SK-N-SH (cell line): Measurements from ENCODE around the gene THSD7B. TPM values are rescaled to one million over a fixed set of nuclear protein-coding genes. Genes with fewer than 3 reads are reported as not detected.

ENCODE experiments used
- CTCF ChIA-PET: fragments of 300-600, 350-600 bp; formaldehyde crosslinking; extraction: SDS; loops from one replicate; lab custom pipeline; 2021; lab: Yijun Ruan, JAX
- POLR2A ChIA-PET: fragments of 350-600 bp; sonication (Branson Sonifier 250); formaldehyde crosslinking; extraction: SDS; loops from one replicate; lab custom pipeline; 2020; ENCODE audit warnings: antibody characterized with exemption, inconsistent platforms; lab: Yijun Ruan, JAX
- DNase-seq: peaks from one replicate; pipeline ENCODE4 v3.0.0; 2012
- H2AFZ ChIP-seq: fragments of 200-600 bp; sonication (generic); 2 replicates; pipeline ENCODE4 v1.8.1; 2016; ENCODE audit warnings: antibody characterized with exemption, mild to moderate bottlenecking, low read depth
- H3F3A ChIP-seq: fragments of 200-600 bp; sonication (generic); replicated peaks from 2 replicates; pipeline ENCODE3; 2016; ENCODE audit warnings: antibody characterized with exemption, mild to moderate bottlenecking; ENCODE audit not compliant: insufficient read depth
- H3K27ac ChIP-seq, 2 experiments: fragments of 200-500 bp in 1 of 2; fragments of 200-600 bp in 1 of 2; sonication (Bioruptor generic) in 1 of 2; sonication (generic), shearing (Covaris generic) in 1 of 2; 2 replicates each; pipeline versions ENCODE4 v1.5.1 to v1.6.1; 2014 to 2016; ENCODE audit warnings: low read depth in 2 of 2, inconsistent platforms in 1 of 2, low read length in 1 of 2, mild to moderate bottlenecking in 1 of 2, mixed read lengths in 1 of 2
- H3K27me3 ChIP-seq: fragments of 200-600 bp; sonication (generic), shearing (Covaris generic); 2 replicates; pipeline ENCODE4 v1.6.1; 2016; ENCODE audit warnings: mixed run types; ENCODE audit not compliant: insufficient read depth
- H3K36me3 ChIP-seq, 2 experiments: fragments of 200-500 bp in 1 of 2; fragments of 200-600 bp in 1 of 2; sonication (Bioruptor generic) in 1 of 2; sonication (generic) in 1 of 2; replicated peaks in 1 of 2; 2 replicates each; pipeline versions ENCODE3 to v1.5.1; 2014 to 2016; ENCODE audit warnings: low read length in 1 of 2, mild to moderate bottlenecking in 1 of 2; ENCODE audit not compliant: insufficient read depth in 2 of 2, control insufficient read depth in 1 of 2
- H3K4me1 ChIP-seq, 2 experiments: fragments of 200-500 bp in 1 of 2; fragments of 200-600 bp in 1 of 2; sonication (Bioruptor generic) in 1 of 2; sonication (generic), shearing (Covaris generic) in 1 of 2; 2 replicates each; pipeline versions ENCODE4 v1.5.1 to v1.6.1; 2014 to 2016; ENCODE audit warnings: low read depth in 1 of 2, low read length in 1 of 2, mixed run types in 1 of 2; ENCODE audit not compliant: insufficient read depth in 2 of 2, control insufficient read depth in 1 of 2
- H3K4me2 ChIP-seq: fragments of 200-600 bp; sonication (generic), shearing (Covaris generic); 2 replicates; pipeline ENCODE4 v1.6.1; 2017; ENCODE audit warnings: mixed run types
- H3K4me3 ChIP-seq, 2 experiments: fragments of 200-500 bp in 1 of 2; fragments of 200-600 bp in 1 of 2; sonication (Bioruptor generic) in 1 of 2; sonication (generic), shearing (Covaris generic) in 1 of 2; 2 replicates each; pipeline versions ENCODE4 v1.5.1 to v1.8.1; 2014 to 2016; ENCODE audit warnings: low read depth in 2 of 2, inconsistent platforms in 1 of 2, low read length in 1 of 2, mild to moderate bottlenecking in 1 of 2, mixed read lengths in 1 of 2, moderate library complexity in 1 of 2
- H3K79me2 ChIP-seq: fragments of 200-600 bp; sonication (generic); 2 replicates; pipeline ENCODE4 v1.8.1; 2017; ENCODE audit warnings: mild to moderate bottlenecking; ENCODE audit not compliant: insufficient read depth
- H3K9ac ChIP-seq: fragments of 200-600 bp; sonication (generic); 2 replicates; pipeline ENCODE4 v1.6.1; 2017; ENCODE audit warnings: mixed run types
- H3K9me2 ChIP-seq: fragments of 200-600 bp; sonication (generic); 2 replicates; pipeline ENCODE4 v1.6.1; 2017; ENCODE audit warnings: mixed run types
- H3K9me3 ChIP-seq: fragments of 200-600 bp; sonication (generic); 2 replicates; pipeline ENCODE4 v1.6.1; 2017; ENCODE audit warnings: mixed run types, mild to moderate bottlenecking, moderate library complexity
- H4K20me1 ChIP-seq: fragments of 200-600 bp; sonication (generic); 2 replicates; pipeline ENCODE4 v1.6.1; 2017; ENCODE audit warnings: mild to moderate bottlenecking, mixed run types; ENCODE audit not compliant: insufficient read depth
- EP300 ChIP-seq, 2 experiments: IDR thresholded peaks; 2 replicates each; pipeline versions ENCODE4 v1.4.0 to v1.6.1; 2012; ENCODE audit warnings: borderline replicate concordance in 1 of 2, low read depth in 1 of 2, low read length in 1 of 2
- EZH2phosphoT487 ChIP-seq: fragments of 200-600 bp; sonication (generic); IDR thresholded peaks from 2 replicates; pipeline ENCODE4 v1.6.1; 2017; ENCODE audit warnings: low read depth, mixed run types, mild to moderate bottlenecking, antibody characterized with exemption, moderate library complexity, borderline replicate concordance
- FOSL2 ChIP-seq: IDR thresholded peaks from 2 replicates; pipeline ENCODE4 v1.4.0; 2012; ENCODE audit warnings: low read depth, mild to moderate bottlenecking, moderate library complexity, borderline replicate concordance
- FOXJ3 ChIP-seq: sonication (generic); formaldehyde crosslinking; IDR thresholded peaks from 2 replicates; pipeline ENCODE4 v1.5.1; 2020; ENCODE audit warnings: mild to moderate bottlenecking, missing genetic modification reagents
- GABPA ChIP-seq: IDR thresholded peaks from 2 replicates; pipeline ENCODE4 v1.4.0; 2012; ENCODE audit warnings: low read depth, mild to moderate bottlenecking
- MAX ChIP-seq: IDR thresholded peaks from 2 replicates; pipeline ENCODE4 v1.4.0; 2012; ENCODE audit warnings: low read depth
- MXI1 ChIP-seq: IDR thresholded peaks from 2 replicates; pipeline ENCODE4 v1.6.1; 2012; ENCODE audit warnings: mild to moderate bottlenecking, low read depth, low read length, improper control_type of control experiment
- NRF1 ChIP-seq: IDR thresholded peaks from 2 replicates; pipeline ENCODE4 v1.6.1; 2012; ENCODE audit warnings: low read depth, mild to moderate bottlenecking, low read length
- POLR2AphosphoS5 ChIP-seq: IDR thresholded peaks from 2 replicates; pipeline ENCODE4 v1.6.1; 2012; ENCODE audit warnings: low read depth, low read length
- RAD21 ChIP-seq: IDR thresholded peaks from 2 replicates; pipeline ENCODE4 v1.6.1; 2012; ENCODE audit warnings: mild to moderate bottlenecking, low read length
- RFX5 ChIP-seq: IDR thresholded peaks from 2 replicates; pipeline ENCODE4 v1.6.1; 2012; ENCODE audit warnings: mild to moderate bottlenecking, improper control_type of control experiment, low read length
- RXRA ChIP-seq: IDR thresholded peaks from 2 replicates; pipeline ENCODE4 v1.4.0; 2012; ENCODE audit warnings: low read depth, mild to moderate bottlenecking, borderline replicate concordance
- SMC3 ChIP-seq: IDR thresholded peaks from 2 replicates; pipeline ENCODE4 v1.6.1; 2012; ENCODE audit warnings: low read depth, low read length, improper control_type of control experiment
- USF1 ChIP-seq: IDR thresholded peaks from 2 replicates; pipeline ENCODE4 v1.4.0; 2012; ENCODE audit warnings: low read depth, borderline replicate concordance
- YY1 ChIP-seq: IDR thresholded peaks from 2 replicates; pipeline ENCODE4 v1.4.0; 2012; ENCODE audit warnings: low read depth, mild to moderate bottlenecking
- WGBS: methylation state at CpG from one replicate; pipeline ENCODE4 v1.1.6; 2017; ENCODE audit warnings: low lambda C conversion rate; 5-methylcytosine and 5-hydroxymethylcytosine counted together
- polyA plus RNA-seq, 3 experiments: library from polyadenylated mRNA; depleted of rRNA; stranded (reverse); fragments of >200 nt; gene quantifications; 2 replicates each; pipeline ENCODE4 v1.2.3, GENCODE V29; 2012
- TF ChIP-seq, protein P1 (sequence below): fragments of 150-350 bp; IDR thresholded peaks from 2 replicates; pipeline ENCODE4 v1.6.1; 2016; ENCODE audit warnings: mild to moderate bottlenecking, low read depth, low read length
- TF ChIP-seq, protein P2 (sequence below): IDR thresholded peaks from 2 replicates; pipeline ENCODE4; 2012
- TF ChIP-seq, protein P3 (sequence below): IDR thresholded peaks from 2 replicates; pipeline ENCODE4 v1.4.0; 2012; ENCODE audit warnings: low read depth, borderline replicate concordance
- TF ChIP-seq, protein P4 (sequence below): IDR thresholded peaks from 2 replicates; pipeline ENCODE4 v1.6.1; 2012; ENCODE audit warnings: mild to moderate bottlenecking, low read depth, low read length, moderate library complexity

Gene THSD7B
- polyA plus RNA-seq, 1 of the 3 experiments (the other 2 are of a cell fraction), result not detected

- Histone ChIP-seq H3K79me2 (no peaks in the 10 kb centered on the region), H3K36me3 (no peaks in the 10 kb centered on the region), H3K27ac (no peak overlapping the region)
- TF ChIP-seq NRF1, result no peak
- no peak for TF ChIP-seq EZH2phosphoT487
- TF ChIP-seq, protein P1, sequence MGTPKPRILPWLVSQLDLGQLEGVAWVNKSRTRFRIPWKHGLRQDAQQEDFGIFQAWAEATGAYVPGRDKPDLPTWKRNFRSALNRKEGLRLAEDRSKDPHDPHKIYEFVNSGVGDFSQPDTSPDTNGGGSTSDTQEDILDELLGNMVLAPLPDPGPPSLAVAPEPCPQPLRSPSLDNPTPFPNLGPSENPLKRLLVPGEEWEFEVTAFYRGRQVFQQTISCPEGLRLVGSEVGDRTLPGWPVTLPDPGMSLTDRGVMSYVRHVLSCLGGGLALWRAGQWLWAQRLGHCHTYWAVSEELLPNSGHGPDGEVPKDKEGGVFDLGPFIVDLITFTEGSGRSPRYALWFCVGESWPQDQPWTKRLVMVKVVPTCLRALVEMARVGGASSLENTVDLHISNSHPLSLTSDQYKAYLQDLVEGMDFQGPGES, result no peak
- TF ChIP-seq FOSL2, result no peak
- no peak for TF ChIP-seq USF1
- TF ChIP-seq RAD21, result no peak
- no peak for TF ChIP-seq RFX5
- TF ChIP-seq, protein P2, sequence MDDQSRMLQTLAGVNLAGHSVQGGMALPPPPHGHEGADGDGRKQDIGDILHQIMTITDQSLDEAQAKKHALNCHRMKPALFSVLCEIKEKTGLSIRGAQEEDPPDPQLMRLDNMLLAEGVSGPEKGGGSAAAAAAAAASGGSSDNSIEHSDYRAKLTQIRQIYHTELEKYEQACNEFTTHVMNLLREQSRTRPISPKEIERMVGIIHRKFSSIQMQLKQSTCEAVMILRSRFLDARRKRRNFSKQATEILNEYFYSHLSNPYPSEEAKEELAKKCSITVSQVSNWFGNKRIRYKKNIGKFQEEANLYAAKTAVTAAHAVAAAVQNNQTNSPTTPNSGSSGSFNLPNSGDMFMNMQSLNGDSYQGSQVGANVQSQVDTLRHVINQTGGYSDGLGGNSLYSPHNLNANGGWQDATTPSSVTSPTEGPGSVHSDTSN, result no peak
- TF ChIP-seq EP300 (IDR thresholded peaks at IDR 0.05; ENCODE audit: borderline replicate concordance in 1 of 2, low read depth in 1 of 2, low read length in 1 of 2), result no peak
- TF ChIP-seq, protein P3, sequence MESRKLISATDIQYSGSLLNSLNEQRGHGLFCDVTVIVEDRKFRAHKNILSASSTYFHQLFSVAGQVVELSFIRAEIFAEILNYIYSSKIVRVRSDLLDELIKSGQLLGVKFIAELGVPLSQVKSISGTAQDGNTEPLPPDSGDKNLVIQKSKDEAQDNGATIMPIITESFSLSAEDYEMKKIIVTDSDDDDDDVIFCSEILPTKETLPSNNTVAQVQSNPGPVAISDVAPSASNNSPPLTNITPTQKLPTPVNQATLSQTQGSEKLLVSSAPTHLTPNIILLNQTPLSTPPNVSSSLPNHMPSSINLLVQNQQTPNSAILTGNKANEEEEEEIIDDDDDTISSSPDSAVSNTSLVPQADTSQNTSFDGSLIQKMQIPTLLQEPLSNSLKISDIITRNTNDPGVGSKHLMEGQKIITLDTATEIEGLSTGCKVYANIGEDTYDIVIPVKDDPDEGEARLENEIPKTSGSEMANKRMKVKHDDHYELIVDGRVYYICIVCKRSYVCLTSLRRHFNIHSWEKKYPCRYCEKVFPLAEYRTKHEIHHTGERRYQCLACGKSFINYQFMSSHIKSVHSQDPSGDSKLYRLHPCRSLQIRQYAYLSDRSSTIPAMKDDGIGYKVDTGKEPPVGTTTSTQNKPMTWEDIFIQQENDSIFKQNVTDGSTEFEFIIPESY, result no peak
- no peak for TF ChIP-seq SMC3
- TF ChIP-seq, protein P4, sequence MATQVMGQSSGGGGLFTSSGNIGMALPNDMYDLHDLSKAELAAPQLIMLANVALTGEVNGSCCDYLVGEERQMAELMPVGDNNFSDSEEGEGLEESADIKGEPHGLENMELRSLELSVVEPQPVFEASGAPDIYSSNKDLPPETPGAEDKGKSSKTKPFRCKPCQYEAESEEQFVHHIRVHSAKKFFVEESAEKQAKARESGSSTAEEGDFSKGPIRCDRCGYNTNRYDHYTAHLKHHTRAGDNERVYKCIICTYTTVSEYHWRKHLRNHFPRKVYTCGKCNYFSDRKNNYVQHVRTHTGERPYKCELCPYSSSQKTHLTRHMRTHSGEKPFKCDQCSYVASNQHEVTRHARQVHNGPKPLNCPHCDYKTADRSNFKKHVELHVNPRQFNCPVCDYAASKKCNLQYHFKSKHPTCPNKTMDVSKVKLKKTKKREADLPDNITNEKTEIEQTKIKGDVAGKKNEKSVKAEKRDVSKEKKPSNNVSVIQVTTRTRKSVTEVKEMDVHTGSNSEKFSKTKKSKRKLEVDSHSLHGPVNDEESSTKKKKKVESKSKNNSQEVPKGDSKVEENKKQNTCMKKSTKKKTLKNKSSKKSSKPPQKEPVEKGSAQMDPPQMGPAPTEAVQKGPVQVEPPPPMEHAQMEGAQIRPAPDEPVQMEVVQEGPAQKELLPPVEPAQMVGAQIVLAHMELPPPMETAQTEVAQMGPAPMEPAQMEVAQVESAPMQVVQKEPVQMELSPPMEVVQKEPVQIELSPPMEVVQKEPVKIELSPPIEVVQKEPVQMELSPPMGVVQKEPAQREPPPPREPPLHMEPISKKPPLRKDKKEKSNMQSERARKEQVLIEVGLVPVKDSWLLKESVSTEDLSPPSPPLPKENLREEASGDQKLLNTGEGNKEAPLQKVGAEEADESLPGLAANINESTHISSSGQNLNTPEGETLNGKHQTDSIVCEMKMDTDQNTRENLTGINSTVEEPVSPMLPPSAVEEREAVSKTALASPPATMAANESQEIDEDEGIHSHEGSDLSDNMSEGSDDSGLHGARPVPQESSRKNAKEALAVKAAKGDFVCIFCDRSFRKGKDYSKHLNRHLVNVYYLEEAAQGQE, result no peak
- TF ChIP-seq GABPA, result no peak
- TF ChIP-seq POLR2AphosphoS5, result no peak
- no peak for TF ChIP-seq MXI1
- TF ChIP-seq YY1, result no peak
- no peak for TF ChIP-seq RXRA
- TF ChIP-seq FOXJ3, result no peak
- TF ChIP-seq MAX, result no peak
- TF ChIP-seq, all 33 proteins: peak for 0
- POLR2A ChIA-PET, result no interaction called here
- Histone ChIP-seq H3K4me1 (no peaks in the 10 kb centered on the region), H3K4me3 (no peak overlapping the region), H3K27me3 (no peaks in the 10 kb centered on the region), H3K4me2 (no peak overlapping the region), H2AFZ (no peak overlapping the region), H3F3A (no peaks in the 10 kb centered on the region), H3K9ac (no peak overlapping the region), H3K9me2 (no peaks in the 10 kb centered on the region), H3K9me3 (no peaks in the 10 kb centered on the region), H4K20me1 (no peaks in the 10 kb centered on the region)
- 3% methylated on average over 3 of the region's 3 CpGs for WGBS
- no peak for DNase-seq
- CTCF ChIA-PET, result interaction anchor here (0.8 to 2.1 kb wide), 8 partner anchors 8 to 321 kb away, joined by 3 to 19 read pairs (median 7); no protein-coding TSS in a partner anchor
These were observed 29.1 kb upstream of the THSD7B start for GRCh38 chr2:136736236-136736635.
